ENCODE data around the gene SRM. TPM values are rescaled to one million over a fixed set of nuclear protein-coding genes. Genes with fewer than 3 reads are reported as not detected.
A peak's percentile ranks its signal among the peaks of the same experiment; 100 is the strongest.

Gene SRM
- total and polyA plus RNA-seq, 10 donors: 42.0 to 114 (median 63.1) TPM

DNA sequence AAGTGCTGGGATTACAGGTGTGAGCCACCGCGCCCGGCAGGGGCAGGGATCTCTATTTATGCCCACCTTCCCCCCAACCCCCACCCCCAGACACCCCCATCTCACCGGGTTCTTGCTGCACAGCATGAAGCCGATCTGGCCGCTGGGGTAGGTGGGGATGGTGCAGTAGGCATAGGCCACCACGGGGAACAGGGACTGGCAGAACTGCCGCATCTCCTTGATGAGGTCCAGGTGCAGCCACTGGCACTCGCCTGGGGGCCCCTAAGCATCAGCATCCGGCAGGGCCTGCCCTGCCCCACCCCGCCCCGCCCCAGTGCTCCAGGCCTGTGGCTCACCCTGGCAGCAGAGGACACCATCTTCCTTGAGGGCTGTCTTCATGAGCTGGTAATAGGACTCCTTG lies 4.1 kb downstream of the SRM start:
- Histone ChIP-seq H3K9me3 (no peaks in the 10 kb centered on the region), H3K27me3 (replicated peaks in 1 of 7) (no peaks in the 10 kb centered on the region), H3K4me3 (no peak overlapping the region), H3K27ac (no peak overlapping the region), H3K36me3 (peaks cover 0 to 48% (median 30%) of the 10 kb centered on the region in 6 donors), H3K4me1 (peaks cover 8 to 45% (median 24%) of the 10 kb centered on the region in 6 donors)
- DNase-seq: no peak
- WGBS, 5 donors: 90 to 100% (median 95%) methylated on average over 8 to 12 of the region's 12 CpGs
- intact Hi-C loops (cut with DNase I; ENCODE audit: low total_unique reads): no loop called here
- TF ChIP-seq POLR2A (IDR thresholded peaks at IDR 0.05): no peak
- TF ChIP-seq, protein P1, sequence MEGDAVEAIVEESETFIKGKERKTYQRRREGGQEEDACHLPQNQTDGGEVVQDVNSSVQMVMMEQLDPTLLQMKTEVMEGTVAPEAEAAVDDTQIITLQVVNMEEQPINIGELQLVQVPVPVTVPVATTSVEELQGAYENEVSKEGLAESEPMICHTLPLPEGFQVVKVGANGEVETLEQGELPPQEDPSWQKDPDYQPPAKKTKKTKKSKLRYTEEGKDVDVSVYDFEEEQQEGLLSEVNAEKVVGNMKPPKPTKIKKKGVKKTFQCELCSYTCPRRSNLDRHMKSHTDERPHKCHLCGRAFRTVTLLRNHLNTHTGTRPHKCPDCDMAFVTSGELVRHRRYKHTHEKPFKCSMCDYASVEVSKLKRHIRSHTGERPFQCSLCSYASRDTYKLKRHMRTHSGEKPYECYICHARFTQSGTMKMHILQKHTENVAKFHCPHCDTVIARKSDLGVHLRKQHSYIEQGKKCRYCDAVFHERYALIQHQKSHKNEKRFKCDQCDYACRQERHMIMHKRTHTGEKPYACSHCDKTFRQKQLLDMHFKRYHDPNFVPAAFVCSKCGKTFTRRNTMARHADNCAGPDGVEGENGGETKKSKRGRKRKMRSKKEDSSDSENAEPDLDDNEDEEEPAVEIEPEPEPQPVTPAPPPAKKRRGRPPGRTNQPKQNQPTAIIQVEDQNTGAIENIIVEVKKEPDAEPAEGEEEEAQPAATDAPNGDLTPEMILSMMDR (IDR thresholded peaks at IDR 0.05 in 8 of 11, conservative IDR thresholded peaks at IDR 0.05 in 3 of 11): no peak
- TF ChIP-seq POLR2AphosphoS5 (IDR thresholded peaks at IDR 0.05): no peak

DNA sequence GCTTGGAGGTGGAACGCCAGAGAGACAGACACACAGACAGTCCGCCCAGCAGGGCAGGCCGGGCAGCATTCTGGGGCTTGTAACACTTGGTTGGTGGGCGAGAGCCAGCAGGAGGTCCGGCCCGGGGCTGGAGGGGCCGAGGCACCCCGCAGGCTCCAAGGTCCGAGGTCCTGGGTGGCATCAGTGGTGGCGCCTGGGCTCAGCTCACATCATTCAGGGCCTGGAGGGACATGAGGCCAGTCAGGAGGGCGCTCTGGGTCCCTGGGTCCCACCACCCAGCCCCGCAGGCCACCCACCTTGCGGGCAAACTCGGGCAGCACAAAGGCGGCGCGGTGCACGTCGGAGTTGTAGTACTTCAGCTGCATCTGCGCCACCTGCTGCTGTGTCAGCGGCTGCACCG lies 5.2 kb downstream of the SRM start:
- H3K4me3 ChIP-seq: no peak overlapping the region
- H3K4me1 ChIP-seq: peaks cover 7 to 40% (median 19%) of the 10 kb centered on the region in 6 donors
- no peaks in the 10 kb centered on the region for H3K27me3 ChIP-seq (replicated peaks in 1 of 7)
- H3K36me3 ChIP-seq: peaks cover 0 to 48% (median 30%) of the 10 kb centered on the region in 6 donors
- intact Hi-C loops (cut with DNase I; ENCODE audit: low total_unique reads): no loop called here
- DNase-seq: no peak
- TF ChIP-seq POLR2A (IDR thresholded peaks at IDR 0.05) (no peak), POLR2AphosphoS5 (IDR thresholded peaks at IDR 0.05) (peak in 1 of 3 donors; percentile 34)
- 91 to 96% (median 95%) methylated on average over 16 to 22 of the region's 22 CpGs for WGBS, 5 donors
- H3K27ac ChIP-seq: no peak overlapping the region
- H3K9me3 ChIP-seq: no peaks in the 10 kb centered on the region

DNA sequence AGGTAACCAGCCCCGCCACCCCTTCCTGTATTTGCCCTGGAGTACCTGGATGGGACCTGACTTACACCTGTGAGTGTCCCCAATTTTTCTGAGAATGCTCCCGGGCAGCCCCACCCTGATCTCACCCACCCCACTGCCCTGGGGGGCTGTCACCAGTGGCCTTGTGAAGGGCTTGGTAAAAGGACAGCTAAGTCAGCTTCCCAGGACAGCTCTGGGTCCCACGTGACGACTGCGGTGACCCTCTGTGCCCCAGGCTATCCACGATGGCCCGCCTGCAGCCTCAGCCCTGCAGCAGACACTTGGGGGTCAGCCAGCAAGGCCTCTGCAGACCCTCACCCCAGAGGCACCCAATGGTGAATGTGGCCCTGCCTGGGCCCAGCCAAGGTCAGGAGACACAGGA lies 5.6 kb downstream of the SRM start:
- no peaks in the 10 kb centered on the region for H3K27me3 ChIP-seq (replicated peaks in 1 of 7)
- H3K9me3 ChIP-seq: no peaks in the 10 kb centered on the region
- H3K4me3 ChIP-seq: no peak overlapping the region
- TF ChIP-seq POLR2AphosphoS5 (IDR thresholded peaks at IDR 0.05): no peak
- TF ChIP-seq POLR2A (IDR thresholded peaks at IDR 0.05): no peak
- TF ChIP-seq, protein P1 (IDR thresholded peaks at IDR 0.05 in 8 of 11, conservative IDR thresholded peaks at IDR 0.05 in 3 of 11): no peak
- WGBS, 5 donors: 90 to 94% (median 93%) methylated on average over 2 to 7 of the region's 7 CpGs
- intact Hi-C loops (cut with DNase I; ENCODE audit: low total_unique reads): no loop called here
- peaks cover 6 to 35% (median 15%) of the 10 kb centered on the region in 6 donors for H3K4me1 ChIP-seq
- no peak for DNase-seq
- H3K27ac ChIP-seq: no peak overlapping the region
- peaks cover 0 to 48% (median 30%) of the 10 kb centered on the region in 6 donors for H3K36me3 ChIP-seq

DNA sequence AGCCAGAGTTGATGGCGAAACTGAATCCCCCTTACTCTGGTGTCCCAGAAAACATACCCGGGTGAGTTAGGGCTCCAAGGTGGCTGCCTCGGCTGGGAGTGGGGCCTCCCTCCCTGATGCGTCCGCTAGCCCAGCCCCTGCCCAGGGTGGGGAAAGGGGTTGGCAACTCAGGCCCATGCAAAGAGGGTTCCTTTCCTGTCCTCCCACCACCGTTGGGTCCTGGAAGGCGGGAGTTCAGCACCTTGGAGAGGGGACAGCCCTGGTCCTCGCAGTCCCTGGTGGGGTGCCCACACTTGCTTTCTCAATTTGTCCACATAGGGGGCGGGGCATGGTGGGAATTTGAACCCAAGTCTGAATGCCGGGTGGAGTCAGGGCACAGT lies 6.1 kb downstream of the SRM start:
- TF ChIP-seq, protein P1 (IDR thresholded peaks at IDR 0.05 in 8 of 11, conservative IDR thresholded peaks at IDR 0.05 in 3 of 11): no peak
- TF ChIP-seq POLR2AphosphoS5 (IDR thresholded peaks at IDR 0.05): no peak
- no peak for TF ChIP-seq POLR2A (IDR thresholded peaks at IDR 0.05)
- intact Hi-C loops (cut with DNase I; ENCODE audit: low total_unique reads): no loop called here
- Histone ChIP-seq H3K4me3 (no peak overlapping the region), H3K27ac (no peak overlapping the region), H3K4me1 (peaks cover 2 to 31% (median 11%) of the 10 kb centered on the region in 6 donors), H3K9me3 (no peaks in the 10 kb centered on the region), H3K27me3 (replicated peaks in 1 of 7) (no peaks in the 10 kb centered on the region), H3K36me3 (peaks cover 0 to 48% (median 30%) of the 10 kb centered on the region in 6 donors)
- 66 to 77% (median 70%) methylated on average over 10 of the region's 10 CpGs for WGBS, 5 donors
- DNase-seq: no peak
